Adipocyte (in vitro differentiated cells): ENCODE measurements around the gene EFNA5.

Experiments used
- DNase-seq: peaks from one replicate; pipeline ENCODE4 v3.0.0-alpha.2; 2015; ENCODE audit warnings: low read depth
- H3K27me3 ChIP-seq: replicated peaks from 2 replicates; pipeline ENCODE4 v1.7.0; 2013; ENCODE audit warnings: mild to moderate bottlenecking, low read length, moderate library complexity; ENCODE audit not compliant: control insufficient read depth, insufficient read depth
- H3K36me3 ChIP-seq: 2 replicates; pipeline ENCODE4 v1.7.0; 2013; ENCODE audit warnings: low read length, mild to moderate bottlenecking, moderate library complexity; ENCODE audit not compliant: control insufficient read depth, insufficient read depth, severe bottlenecking
- H3K4me1 ChIP-seq: 2 replicates; pipeline ENCODE4 v1.7.0; 2013; ENCODE audit warnings: mild to moderate bottlenecking, low read length, moderate library complexity; ENCODE audit not compliant: control insufficient read depth, insufficient read depth
- H3K4me3 ChIP-seq: 2 replicates; pipeline ENCODE4 v1.7.0; 2013; ENCODE audit warnings: mild to moderate bottlenecking, low read length, moderate library complexity
- H3K9ac ChIP-seq: 2 replicates; pipeline ENCODE4 v1.7.0; 2013; ENCODE audit warnings: mild to moderate bottlenecking, low read length, moderate library complexity
- H3K9me3 ChIP-seq: 2 replicates; pipeline ENCODE4 v1.7.0; 2013; ENCODE audit warnings: mild to moderate bottlenecking, low read length, moderate library complexity; ENCODE audit not compliant: control insufficient read depth

The EFNA5 gene

GRCh38 chr5:107601076-107601475 is 69.7 kb downstream of the EFNA5 start:
- Histone ChIP-seq H3K36me3 (no peaks in the 10 kb centered on the region), H3K4me3 (no peak overlapping the region), H3K27me3 (no peaks in the 10 kb centered on the region), H3K9ac (no peak overlapping the region), H3K9me3 (no peaks in the 10 kb centered on the region), H3K4me1 (no peaks in the 10 kb centered on the region)
- no peak for DNase-seq

GRCh38 chr5:107598958-107599357 is 71.8 kb downstream of the EFNA5 start:
- no peaks in the 10 kb centered on the region for H3K27me3 ChIP-seq
- H3K4me3 ChIP-seq = no peak overlapping the region
- peaks cover 13% of the 10 kb centered on the region for H3K4me1 ChIP-seq
- no peaks in the 10 kb centered on the region for H3K36me3 ChIP-seq
- no peak overlapping the region for H3K9ac ChIP-seq
- no peak for DNase-seq
- H3K9me3 ChIP-seq = no peaks in the 10 kb centered on the region

- Histone ChIP-seq H3K9me3 (no peaks in the 10 kb centered on the region), H3K27me3 (no peaks in the 10 kb centered on the region), H3K9ac (no peak overlapping the region), H3K36me3 (no peaks in the 10 kb centered on the region), H3K4me1 (peaks cover 23% of the 10 kb centered on the region), H3K4me3 (no peak overlapping the region)
- no peak for DNase-seq
Measured at GRCh38 chr5:107597803-107598202, 72.9 kb downstream of the EFNA5 start.

GRCh38 chr5:107597247-107597646 is 73.5 kb downstream of the EFNA5 start:
- H3K4me3 ChIP-seq = no peak overlapping the region
- no peaks in the 10 kb centered on the region for H3K36me3 ChIP-seq
- H3K9ac ChIP-seq = no peak overlapping the region
- peaks cover 29% of the 10 kb centered on the region for H3K4me1 ChIP-seq
- no peaks in the 10 kb centered on the region for H3K27me3 ChIP-seq
- H3K9me3 ChIP-seq = no peaks in the 10 kb centered on the region
- DNase-seq = no peak

- Histone ChIP-seq H3K4me3 (peak overlapping the region; percentile 25), H3K9me3 (no peaks in the 10 kb centered on the region), H3K36me3 (no peaks in the 10 kb centered on the region), H3K9ac (peak overlapping the region; percentile 56), H3K27me3 (no peaks in the 10 kb centered on the region), H3K4me1 (peaks cover 29% of the 10 kb centered on the region)
- DNase-seq = no peak
Measured at GRCh38 chr5:107594253-107595045, 76.3 kb downstream of the EFNA5 start.

GRCh38 chr5:107593009-107593408 is 77.7 kb downstream of the EFNA5 start:
- Histone ChIP-seq H3K27me3 (no peaks in the 10 kb centered on the region), H3K36me3 (no peaks in the 10 kb centered on the region), H3K9ac (no peak overlapping the region), H3K4me3 (no peak overlapping the region), H3K4me1 (peaks cover 29% of the 10 kb centered on the region), H3K9me3 (no peaks in the 10 kb centered on the region)
- no peak for DNase-seq

- Histone ChIP-seq H3K9me3 (no peaks in the 10 kb centered on the region), H3K4me1 (peaks cover 29% of the 10 kb centered on the region), H3K9ac (no peak overlapping the region), H3K4me3 (no peak overlapping the region), H3K27me3 (no peaks in the 10 kb centered on the region), H3K36me3 (no peaks in the 10 kb centered on the region)
- no peak for DNase-seq
Measured at GRCh38 chr5:107592515-107592914, 78.2 kb downstream of the EFNA5 start.

- Histone ChIP-seq H3K27me3 (no peaks in the 10 kb centered on the region), H3K36me3 (no peaks in the 10 kb centered on the region), H3K9me3 (no peaks in the 10 kb centered on the region), H3K9ac (no peak overlapping the region), H3K4me3 (no peak overlapping the region), H3K4me1 (peaks cover 29% of the 10 kb centered on the region)
- DNase-seq = no peak
Measured at GRCh38 chr5:107590686-107591085, 80.1 kb downstream of the EFNA5 start.

- Histone ChIP-seq H3K9ac (no peak overlapping the region), H3K9me3 (no peaks in the 10 kb centered on the region), H3K27me3 (no peaks in the 10 kb centered on the region), H3K4me1 (peaks cover 23% of the 10 kb centered on the region), H3K4me3 (no peak overlapping the region), H3K36me3 (no peaks in the 10 kb centered on the region)
- no peak for DNase-seq
Measured at GRCh38 chr5:107589520-107590193, 81.1 kb downstream of the EFNA5 start.

GRCh38 chr5:107582625-107583024 is 88.1 kb downstream of the EFNA5 start:
- no peaks in the 10 kb centered on the region for H3K36me3 ChIP-seq
- no peaks in the 10 kb centered on the region for H3K9me3 ChIP-seq
- H3K4me1 ChIP-seq = peaks cover 46% of the 10 kb centered on the region
- H3K27me3 ChIP-seq = no peaks in the 10 kb centered on the region
- no peak for DNase-seq
- H3K9ac ChIP-seq = no peak overlapping the region
- H3K4me3 ChIP-seq = no peak overlapping the region

GRCh38 chr5:107580889-107581820 is 89.6 kb downstream of the EFNA5 start:
- Histone ChIP-seq H3K27me3 (no peaks in the 10 kb centered on the region), H3K4me3 (peak overlapping the region; percentile 61), H3K9me3 (no peaks in the 10 kb centered on the region), H3K9ac (peak overlapping the region; percentile 77), H3K4me1 (peaks cover 61% of the 10 kb centered on the region), H3K36me3 (no peaks in the 10 kb centered on the region)
- peak; percentile 67 for DNase-seq
